H1 (cell line): ENCODE data around the gene NPC1L1.

ENCODE experiments used
- POLR2A ChIP-seq, 2 experiments: IDR thresholded peaks; 1 replicate in 1 of 2; 2 replicates in 1 of 2; pipeline ENCODE4 v1.6.1; 2011; ENCODE audit warnings: low read depth in 2 of 2, low read length in 2 of 2, mild to moderate bottlenecking in 2 of 2; ENCODE audit errors: control extremely low read depth in 1 of 2
- POLR2AphosphoS5 ChIP-seq: IDR thresholded peaks from 2 replicates; pipeline ENCODE4 v1.6.1; 2011; ENCODE audit warnings: low read depth, low read length
- TAF1 ChIP-seq: IDR thresholded peaks from 2 replicates; pipeline ENCODE4 v1.6.1; 2011; ENCODE audit warnings: mild to moderate bottlenecking, low read depth, low read length
- TF ChIP-seq, protein P1 (sequence below), 3 experiments: IDR thresholded peaks; 1 replicate in 2 of 3; 2 replicates in 1 of 3; pipeline versions ENCODE4 v1.5.1 to v1.6.1; 2011; ENCODE audit warnings: low read length in 3 of 3, mild to moderate bottlenecking in 3 of 3, inconsistent platforms in 2 of 3, low read depth in 1 of 3, moderate library complexity in 1 of 3; ENCODE audit not compliant: insufficient read depth in 1 of 3; ENCODE audit errors: control extremely low read depth in 1 of 3
- TF ChIP-seq, protein P2 (sequence below): IDR thresholded peaks from 2 replicates; pipeline ENCODE4 v1.6.1; 2011; ENCODE audit warnings: low read depth, mild to moderate bottlenecking, low read length; ENCODE audit not compliant: insufficient read depth
- TF ChIP-seq, protein P3 (sequence below): fragments of 300-600 bp; sonication (generic); IDR thresholded peaks from 2 replicates; pipeline ENCODE4 v1.7.1; 2012; ENCODE audit warnings: low read length, moderate library complexity, mild to moderate bottlenecking, inconsistent platforms; ENCODE audit not compliant: insufficient replicate concordance

DNA sequence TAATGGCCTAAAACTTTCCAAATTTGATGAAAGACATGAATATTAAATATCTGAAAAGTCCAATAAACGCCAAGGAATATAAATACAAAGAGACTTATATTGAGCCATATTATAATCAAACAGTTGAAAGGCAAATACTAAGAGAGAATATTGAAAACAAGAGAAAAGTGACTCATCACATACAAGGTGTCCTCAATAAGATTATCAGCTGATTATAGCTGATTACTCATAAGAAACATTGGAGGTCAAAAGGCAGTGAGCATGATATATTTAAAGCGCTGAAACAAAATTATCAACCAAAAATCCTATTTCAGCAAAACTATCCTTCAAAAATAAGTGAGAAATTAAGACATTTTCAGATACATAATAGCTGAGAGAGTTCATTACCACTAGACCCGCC, 7.8 kb upstream of the NPC1L1 start:
- TF ChIP-seq, protein P1, sequence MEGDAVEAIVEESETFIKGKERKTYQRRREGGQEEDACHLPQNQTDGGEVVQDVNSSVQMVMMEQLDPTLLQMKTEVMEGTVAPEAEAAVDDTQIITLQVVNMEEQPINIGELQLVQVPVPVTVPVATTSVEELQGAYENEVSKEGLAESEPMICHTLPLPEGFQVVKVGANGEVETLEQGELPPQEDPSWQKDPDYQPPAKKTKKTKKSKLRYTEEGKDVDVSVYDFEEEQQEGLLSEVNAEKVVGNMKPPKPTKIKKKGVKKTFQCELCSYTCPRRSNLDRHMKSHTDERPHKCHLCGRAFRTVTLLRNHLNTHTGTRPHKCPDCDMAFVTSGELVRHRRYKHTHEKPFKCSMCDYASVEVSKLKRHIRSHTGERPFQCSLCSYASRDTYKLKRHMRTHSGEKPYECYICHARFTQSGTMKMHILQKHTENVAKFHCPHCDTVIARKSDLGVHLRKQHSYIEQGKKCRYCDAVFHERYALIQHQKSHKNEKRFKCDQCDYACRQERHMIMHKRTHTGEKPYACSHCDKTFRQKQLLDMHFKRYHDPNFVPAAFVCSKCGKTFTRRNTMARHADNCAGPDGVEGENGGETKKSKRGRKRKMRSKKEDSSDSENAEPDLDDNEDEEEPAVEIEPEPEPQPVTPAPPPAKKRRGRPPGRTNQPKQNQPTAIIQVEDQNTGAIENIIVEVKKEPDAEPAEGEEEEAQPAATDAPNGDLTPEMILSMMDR (IDR thresholded peaks at IDR 0.05; ENCODE audit: control extremely low read depth in 1 of 3, insufficient read depth in 1 of 3, low read depth in 1 of 3, low read length in 3 of 3), result no peak
- TF ChIP-seq POLR2AphosphoS5, result no peak
- no peak for TF ChIP-seq POLR2A (IDR thresholded peaks at IDR 0.05; ENCODE audit: control extremely low read depth in 1 of 2, low read depth in 2 of 2, low read length in 2 of 2)
- TF ChIP-seq, protein P2, sequence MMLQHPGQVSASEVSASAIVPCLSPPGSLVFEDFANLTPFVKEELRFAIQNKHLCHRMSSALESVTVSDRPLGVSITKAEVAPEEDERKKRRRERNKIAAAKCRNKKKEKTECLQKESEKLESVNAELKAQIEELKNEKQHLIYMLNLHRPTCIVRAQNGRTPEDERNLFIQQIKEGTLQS, result no peak
- no peak for TF ChIP-seq TAF1
- TF ChIP-seq, protein P3, sequence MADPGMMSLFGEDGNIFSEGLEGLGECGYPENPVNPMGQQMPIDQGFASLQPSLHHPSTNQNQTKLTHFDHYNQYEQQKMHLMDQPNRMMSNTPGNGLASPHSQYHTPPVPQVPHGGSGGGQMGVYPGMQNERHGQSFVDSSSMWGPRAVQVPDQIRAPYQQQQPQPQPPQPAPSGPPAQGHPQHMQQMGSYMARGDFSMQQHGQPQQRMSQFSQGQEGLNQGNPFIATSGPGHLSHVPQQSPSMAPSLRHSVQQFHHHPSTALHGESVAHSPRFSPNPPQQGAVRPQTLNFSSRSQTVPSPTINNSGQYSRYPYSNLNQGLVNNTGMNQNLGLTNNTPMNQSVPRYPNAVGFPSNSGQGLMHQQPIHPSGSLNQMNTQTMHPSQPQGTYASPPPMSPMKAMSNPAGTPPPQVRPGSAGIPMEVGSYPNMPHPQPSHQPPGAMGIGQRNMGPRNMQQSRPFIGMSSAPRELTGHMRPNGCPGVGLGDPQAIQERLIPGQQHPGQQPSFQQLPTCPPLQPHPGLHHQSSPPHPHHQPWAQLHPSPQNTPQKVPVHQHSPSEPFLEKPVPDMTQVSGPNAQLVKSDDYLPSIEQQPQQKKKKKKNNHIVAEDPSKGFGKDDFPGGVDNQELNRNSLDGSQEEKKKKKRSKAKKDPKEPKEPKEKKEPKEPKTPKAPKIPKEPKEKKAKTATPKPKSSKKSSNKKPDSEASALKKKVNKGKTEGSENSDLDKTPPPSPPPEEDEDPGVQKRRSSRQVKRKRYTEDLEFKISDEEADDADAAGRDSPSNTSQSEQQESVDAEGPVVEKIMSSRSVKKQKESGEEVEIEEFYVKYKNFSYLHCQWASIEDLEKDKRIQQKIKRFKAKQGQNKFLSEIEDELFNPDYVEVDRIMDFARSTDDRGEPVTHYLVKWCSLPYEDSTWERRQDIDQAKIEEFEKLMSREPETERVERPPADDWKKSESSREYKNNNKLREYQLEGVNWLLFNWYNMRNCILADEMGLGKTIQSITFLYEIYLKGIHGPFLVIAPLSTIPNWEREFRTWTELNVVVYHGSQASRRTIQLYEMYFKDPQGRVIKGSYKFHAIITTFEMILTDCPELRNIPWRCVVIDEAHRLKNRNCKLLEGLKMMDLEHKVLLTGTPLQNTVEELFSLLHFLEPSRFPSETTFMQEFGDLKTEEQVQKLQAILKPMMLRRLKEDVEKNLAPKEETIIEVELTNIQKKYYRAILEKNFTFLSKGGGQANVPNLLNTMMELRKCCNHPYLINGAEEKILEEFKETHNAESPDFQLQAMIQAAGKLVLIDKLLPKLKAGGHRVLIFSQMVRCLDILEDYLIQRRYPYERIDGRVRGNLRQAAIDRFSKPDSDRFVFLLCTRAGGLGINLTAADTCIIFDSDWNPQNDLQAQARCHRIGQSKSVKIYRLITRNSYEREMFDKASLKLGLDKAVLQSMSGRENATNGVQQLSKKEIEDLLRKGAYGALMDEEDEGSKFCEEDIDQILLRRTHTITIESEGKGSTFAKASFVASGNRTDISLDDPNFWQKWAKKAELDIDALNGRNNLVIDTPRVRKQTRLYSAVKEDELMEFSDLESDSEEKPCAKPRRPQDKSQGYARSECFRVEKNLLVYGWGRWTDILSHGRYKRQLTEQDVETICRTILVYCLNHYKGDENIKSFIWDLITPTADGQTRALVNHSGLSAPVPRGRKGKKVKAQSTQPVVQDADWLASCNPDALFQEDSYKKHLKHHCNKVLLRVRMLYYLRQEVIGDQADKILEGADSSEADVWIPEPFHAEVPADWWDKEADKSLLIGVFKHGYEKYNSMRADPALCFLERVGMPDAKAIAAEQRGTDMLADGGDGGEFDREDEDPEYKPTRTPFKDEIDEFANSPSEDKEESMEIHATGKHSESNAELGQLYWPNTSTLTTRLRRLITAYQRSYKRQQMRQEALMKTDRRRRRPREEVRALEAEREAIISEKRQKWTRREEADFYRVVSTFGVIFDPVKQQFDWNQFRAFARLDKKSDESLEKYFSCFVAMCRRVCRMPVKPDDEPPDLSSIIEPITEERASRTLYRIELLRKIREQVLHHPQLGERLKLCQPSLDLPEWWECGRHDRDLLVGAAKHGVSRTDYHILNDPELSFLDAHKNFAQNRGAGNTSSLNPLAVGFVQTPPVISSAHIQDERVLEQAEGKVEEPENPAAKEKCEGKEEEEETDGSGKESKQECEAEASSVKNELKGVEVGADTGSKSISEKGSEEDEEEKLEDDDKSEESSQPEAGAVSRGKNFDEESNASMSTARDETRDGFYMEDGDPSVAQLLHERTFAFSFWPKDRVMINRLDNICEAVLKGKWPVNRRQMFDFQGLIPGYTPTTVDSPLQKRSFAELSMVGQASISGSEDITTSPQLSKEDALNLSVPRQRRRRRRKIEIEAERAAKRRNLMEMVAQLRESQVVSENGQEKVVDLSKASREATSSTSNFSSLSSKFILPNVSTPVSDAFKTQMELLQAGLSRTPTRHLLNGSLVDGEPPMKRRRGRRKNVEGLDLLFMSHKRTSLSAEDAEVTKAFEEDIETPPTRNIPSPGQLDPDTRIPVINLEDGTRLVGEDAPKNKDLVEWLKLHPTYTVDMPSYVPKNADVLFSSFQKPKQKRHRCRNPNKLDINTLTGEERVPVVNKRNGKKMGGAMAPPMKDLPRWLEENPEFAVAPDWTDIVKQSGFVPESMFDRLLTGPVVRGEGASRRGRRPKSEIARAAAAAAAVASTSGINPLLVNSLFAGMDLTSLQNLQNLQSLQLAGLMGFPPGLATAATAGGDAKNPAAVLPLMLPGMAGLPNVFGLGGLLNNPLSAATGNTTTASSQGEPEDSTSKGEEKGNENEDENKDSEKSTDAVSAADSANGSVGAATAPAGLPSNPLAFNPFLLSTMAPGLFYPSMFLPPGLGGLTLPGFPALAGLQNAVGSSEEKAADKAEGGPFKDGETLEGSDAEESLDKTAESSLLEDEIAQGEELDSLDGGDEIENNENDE, result no peak
